Measurements from ENCODE around the gene ARSI. TPM values are rescaled to one million over a fixed set of nuclear protein-coding genes. Genes with fewer than 3 reads are reported as not detected.

ARSI gene
- total and polyA plus RNA-seq, 7 experiments from 2014 or later = 1.6 TPM; not detected in 6

DNA sequence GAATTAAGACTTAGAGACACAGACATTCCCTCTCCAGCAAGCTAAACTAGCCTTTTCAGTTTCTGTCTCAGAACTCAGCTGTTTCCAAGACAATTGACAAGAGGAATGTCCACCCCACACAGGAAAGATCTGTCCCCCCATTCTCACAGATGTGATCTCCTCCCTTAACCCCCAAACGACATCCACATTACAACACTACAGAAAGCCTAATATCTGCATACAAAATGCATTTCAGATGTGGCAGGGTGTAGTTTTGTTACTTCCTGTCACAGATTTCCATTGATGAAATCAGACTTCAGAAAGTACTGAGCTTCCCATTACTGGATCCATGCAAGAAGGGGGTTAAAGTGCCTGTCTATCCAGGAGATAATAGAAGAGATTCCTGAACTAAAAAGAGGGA, 2.9 kb upstream of the ARSI start:
- peaks cover 0 to 3% (median 0%) of the 10 kb centered on the region in 5 donors for H3K36me3 Mint-ChIP-seq
- ChIA-PET POLR2A (interaction anchor here (0.7 kb wide), 1 partner anchor 744 kb away, joined by 3 read pairs; no protein-coding TSS in a partner anchor), CTCF (no interaction called here)
- no peak for DNase-seq
- no peaks in the 10 kb centered on the region for H3K4me1 ChIP-seq (ENCODE audit: control insufficient read depth in 2 of 2, insufficient read depth in 2 of 2, low read length in 2 of 2)
- peak overlapping the region in 1 of 9 donors; percentile 23 for H3K27ac Mint-ChIP-seq
- intact Hi-C loops (cut with micrococcal nuclease) = no loop called here
- H3K36me3 ChIP-seq (ENCODE audit: control insufficient read depth in 2 of 3, insufficient read depth in 3 of 3, low read length in 3 of 3) = no peaks in the 10 kb centered on the region
- H3K27me3 Mint-ChIP-seq = peaks cover 23 to 49% (median 35%) of the 10 kb centered on the region in 5 donors
- H3K4me3 ChIP-seq (ENCODE audit: low read length) = no peak overlapping the region
- no peak overlapping the region for H3K27ac ChIP-seq (ENCODE audit: low read depth, low read length)
- peaks cover 4 to 9% (median 6%) of the 10 kb centered on the region in 7 donors for H3K4me1 Mint-ChIP-seq
- H3K27me3 ChIP-seq (ENCODE audit: control insufficient read depth in 2 of 2, insufficient read depth in 2 of 2, low read length in 2 of 2) = peaks cover 0 to 5% of the 10 kb centered on the region in 2 donors
- peaks cover 0 to 2% (median 0%) of the 10 kb centered on the region in 11 donors for H3K9me3 Mint-ChIP-seq
- no peak for ATAC-seq
- no peaks in the 10 kb centered on the region for H3K9me3 ChIP-seq (ENCODE audit: control insufficient read depth in 2 of 3, low read length in 3 of 3)
- no peak overlapping the region for H3K4me3 Mint-ChIP-seq

DNA sequence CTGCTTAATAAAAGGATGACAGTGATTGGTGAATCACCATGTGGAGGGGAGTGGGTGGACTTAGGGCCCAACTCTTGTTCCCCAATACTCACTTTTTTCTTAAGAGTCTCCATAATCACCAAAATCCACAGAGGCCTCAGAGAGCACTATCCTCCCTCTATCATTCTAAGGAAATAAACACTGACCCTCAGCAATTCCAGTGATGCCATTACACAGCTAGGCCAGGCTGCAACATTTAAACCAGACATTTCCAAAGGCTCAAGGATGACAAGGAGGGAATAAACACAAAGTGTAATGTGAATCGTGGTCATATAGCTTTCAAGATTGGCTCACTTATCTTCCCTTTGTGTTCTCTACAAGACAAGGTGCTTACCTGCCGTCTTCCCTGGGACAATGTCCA, 2.4 kb upstream of the ARSI start:
- intact Hi-C loops (cut with micrococcal nuclease) = no loop called here
- Histone ChIP-seq H3K36me3 (ENCODE audit: control insufficient read depth in 2 of 3, insufficient read depth in 3 of 3, low read length in 3 of 3) (no peaks in the 10 kb centered on the region), H3K4me3 (ENCODE audit: low read length) (no peak overlapping the region), H3K9me3 (ENCODE audit: control insufficient read depth in 2 of 3, low read length in 3 of 3) (no peaks in the 10 kb centered on the region), H3K4me1 (ENCODE audit: control insufficient read depth in 2 of 2, insufficient read depth in 2 of 2, low read length in 2 of 2) (no peaks in the 10 kb centered on the region), H3K27me3 (ENCODE audit: control insufficient read depth in 2 of 2, insufficient read depth in 2 of 2, low read length in 2 of 2) (peaks cover 0 to 5% of the 10 kb centered on the region in 2 donors), H3K27ac (ENCODE audit: low read depth, low read length) (no peak overlapping the region)
- peaks cover 25 to 52% (median 38%) of the 10 kb centered on the region in 5 donors for H3K27me3 Mint-ChIP-seq
- H3K4me1 Mint-ChIP-seq = peaks cover 4 to 9% (median 6%) of the 10 kb centered on the region in 7 donors
- H3K4me3 Mint-ChIP-seq = no peak overlapping the region
- H3K36me3 Mint-ChIP-seq = peaks cover 0 to 3% (median 0%) of the 10 kb centered on the region in 5 donors
- no peak overlapping the region for H3K27ac Mint-ChIP-seq
- DNase-seq (no peak), ATAC-seq (no peak)
- POLR2A ChIA-PET = interaction anchor here (0.7 kb wide), 1 partner anchor 744 kb away, joined by 3 read pairs; no protein-coding TSS in a partner anchor
- CTCF ChIA-PET = no interaction called here
- peaks cover 0 to 2% (median 0%) of the 10 kb centered on the region in 11 donors for H3K9me3 Mint-ChIP-seq

DNA sequence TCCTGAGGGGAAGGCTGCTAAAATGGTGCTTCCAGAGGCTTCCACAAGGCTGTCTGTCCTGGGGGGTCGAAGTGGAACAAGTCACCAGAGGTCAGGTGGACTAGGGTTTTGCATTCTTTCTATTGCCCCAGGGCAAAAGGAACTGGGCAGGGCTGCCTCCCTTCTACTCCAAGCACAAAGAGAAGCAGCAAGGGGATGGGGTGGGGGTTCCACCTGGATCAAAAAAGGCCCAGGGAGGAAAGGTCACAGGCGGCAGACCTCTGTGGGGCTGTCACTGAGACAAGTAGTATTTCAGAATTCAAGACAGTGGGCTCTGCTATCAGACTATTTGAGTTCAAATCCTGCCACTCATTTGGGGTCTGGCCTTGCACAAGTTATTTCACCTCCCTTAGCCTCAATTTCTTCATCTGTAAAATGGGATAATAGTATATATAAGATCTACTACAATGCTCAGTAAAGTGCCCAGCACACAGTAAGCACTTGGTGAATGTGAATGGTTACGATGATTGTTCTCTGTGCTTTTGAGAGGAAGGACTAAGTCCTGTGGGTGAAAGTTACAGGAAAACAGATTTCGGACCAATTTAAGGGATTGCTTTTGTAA, 1.9 kb upstream of the ARSI start:
- Histone ChIP-seq H3K4me1 (ENCODE audit: control insufficient read depth in 2 of 2, insufficient read depth in 2 of 2, low read length in 2 of 2) (no peaks in the 10 kb centered on the region), H3K4me3 (ENCODE audit: low read length) (no peak overlapping the region), H3K9me3 (ENCODE audit: control insufficient read depth in 2 of 3, low read length in 3 of 3) (no peaks in the 10 kb centered on the region), H3K27ac (ENCODE audit: low read depth, low read length) (no peak overlapping the region), H3K27me3 (ENCODE audit: control insufficient read depth in 2 of 2, insufficient read depth in 2 of 2, low read length in 2 of 2) (peaks cover 0 to 5% of the 10 kb centered on the region in 2 donors), H3K36me3 (ENCODE audit: control insufficient read depth in 2 of 3, insufficient read depth in 3 of 3, low read length in 3 of 3) (no peaks in the 10 kb centered on the region)
- CTCF ChIA-PET = no interaction called here
- H3K4me1 Mint-ChIP-seq = peaks cover 4 to 9% (median 6%) of the 10 kb centered on the region in 7 donors
- ATAC-seq (no peak), DNase-seq (no peak)
- no peak overlapping the region for H3K4me3 Mint-ChIP-seq
- intact Hi-C loops (cut with micrococcal nuclease) = no loop called here
- POLR2A ChIA-PET = no interaction called here
- peaks cover 0 to 3% (median 0%) of the 10 kb centered on the region in 5 donors for H3K36me3 Mint-ChIP-seq
- peaks cover 28 to 55% (median 37%) of the 10 kb centered on the region in 5 donors for H3K27me3 Mint-ChIP-seq
- H3K9me3 Mint-ChIP-seq = peaks cover 0 to 2% (median 0%) of the 10 kb centered on the region in 11 donors
- H3K27ac Mint-ChIP-seq = no peak overlapping the region

DNA sequence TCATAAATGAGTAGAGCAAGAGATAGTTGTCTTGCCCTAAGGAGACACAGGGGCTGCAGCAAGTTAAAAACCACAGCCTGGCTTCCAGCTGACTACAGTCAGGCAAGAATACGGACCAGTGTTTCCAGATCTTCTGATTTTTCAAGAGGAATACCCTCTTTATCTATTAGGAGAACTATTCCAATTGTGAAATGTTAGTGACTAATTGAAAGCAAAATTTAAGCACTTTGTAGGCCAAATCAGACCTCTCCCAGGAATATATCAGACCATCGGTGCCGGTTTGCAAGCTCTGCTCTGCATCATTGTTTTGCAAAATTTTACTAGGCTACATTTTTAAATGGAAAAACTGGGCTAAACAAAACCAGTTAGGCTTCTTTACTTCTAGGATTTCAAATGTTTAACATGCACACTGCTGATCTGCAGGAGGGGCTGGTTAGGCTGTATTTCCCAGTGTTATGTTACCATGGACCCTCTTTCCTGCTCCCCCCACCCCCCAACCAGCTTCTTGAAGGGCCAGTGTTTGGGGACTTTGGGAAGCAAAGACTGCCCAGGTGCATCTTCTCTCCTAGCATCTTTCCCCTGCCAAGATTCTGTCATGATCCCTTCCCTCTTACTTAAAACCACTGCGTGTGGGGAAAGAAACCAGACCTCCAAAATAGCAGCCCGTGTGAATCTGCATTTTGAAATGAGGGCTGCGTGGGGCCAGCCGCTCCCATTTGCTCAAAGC, 1.1 kb upstream of the ARSI start:
- H3K9me3 Mint-ChIP-seq = peaks cover 0 to 2% (median 0%) of the 10 kb centered on the region in 11 donors
- ChIA-PET POLR2A (no interaction called here), CTCF (no interaction called here)
- H3K36me3 ChIP-seq (ENCODE audit: control insufficient read depth in 2 of 3, insufficient read depth in 3 of 3, low read length in 3 of 3) = no peaks in the 10 kb centered on the region
- intact Hi-C loops (cut with micrococcal nuclease) = no loop called here
- H3K4me1 Mint-ChIP-seq = peaks cover 4 to 9% (median 6%) of the 10 kb centered on the region in 7 donors
- no peak for DNase-seq
- no peak overlapping the region for H3K4me3 ChIP-seq (ENCODE audit: low read length)
- ATAC-seq = no peak
- H3K27me3 Mint-ChIP-seq = peaks cover 28 to 55% (median 37%) of the 10 kb centered on the region in 5 donors
- no peaks in the 10 kb centered on the region for H3K4me1 ChIP-seq (ENCODE audit: control insufficient read depth in 2 of 2, insufficient read depth in 2 of 2, low read length in 2 of 2)
- peak overlapping the region in 1 of 10 donors; percentile 25 for H3K4me3 Mint-ChIP-seq
- H3K27ac Mint-ChIP-seq = no peak overlapping the region
- no peak overlapping the region for H3K27ac ChIP-seq (ENCODE audit: low read depth, low read length)
- peaks cover 0 to 3% (median 0%) of the 10 kb centered on the region in 5 donors for H3K36me3 Mint-ChIP-seq
- peaks cover 0 to 5% of the 10 kb centered on the region in 2 donors for H3K27me3 ChIP-seq (ENCODE audit: control insufficient read depth in 2 of 2, insufficient read depth in 2 of 2, low read length in 2 of 2)
- H3K9me3 ChIP-seq (ENCODE audit: control insufficient read depth in 2 of 3, low read length in 3 of 3) = no peaks in the 10 kb centered on the region

DNA sequence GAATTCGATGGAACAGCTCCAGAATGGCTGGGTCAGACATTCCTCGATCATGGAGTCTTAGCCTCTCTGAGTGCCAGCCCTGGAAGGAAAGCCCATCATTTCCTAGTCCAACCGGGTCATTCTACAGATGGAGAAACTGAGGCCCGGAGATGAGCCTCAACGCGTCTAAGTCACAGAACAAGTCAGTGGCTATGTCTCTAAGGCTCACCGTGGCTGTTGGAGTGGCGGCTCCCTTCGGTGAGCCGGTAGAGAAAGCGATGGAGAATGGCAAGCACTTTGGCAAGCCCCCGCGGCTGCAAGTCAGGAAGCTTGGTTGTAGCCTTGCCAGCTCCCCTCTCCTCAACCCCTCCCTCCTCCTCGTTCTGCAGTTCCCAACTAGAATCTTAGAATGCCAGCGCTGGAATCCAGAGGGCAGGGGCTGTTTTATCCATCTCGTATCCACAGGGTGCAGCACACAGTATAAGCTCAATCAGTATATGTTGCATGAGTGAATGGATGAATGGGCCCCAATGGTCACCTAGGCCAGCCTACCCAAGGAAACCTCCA, 438 bp upstream of the ARSI start:
- H3K27ac ChIP-seq (ENCODE audit: low read depth, low read length) = no peak overlapping the region

DNA sequence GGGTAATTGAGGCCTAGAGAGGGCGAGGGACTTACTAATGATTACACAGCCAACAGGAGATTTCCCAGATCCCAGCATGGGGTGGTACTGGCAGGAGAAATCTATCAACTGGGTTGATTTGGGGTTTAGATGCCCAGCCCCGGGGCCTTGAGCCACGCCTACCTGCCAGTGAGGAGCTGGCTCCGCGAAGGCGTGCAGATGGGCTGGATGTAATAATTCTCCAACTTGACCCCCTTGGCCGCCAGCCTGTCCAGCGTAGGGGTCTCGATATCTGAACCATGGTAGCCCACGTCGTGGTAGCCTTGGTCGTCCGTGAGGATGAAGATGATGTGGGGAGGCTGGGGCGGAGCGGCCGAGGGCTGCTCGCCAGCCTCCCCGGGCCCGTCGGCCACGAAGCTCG, 804 bp downstream of the ARSI start:
- H3K27ac Mint-ChIP-seq = no peak overlapping the region
- DNase-seq (no peak), ATAC-seq (no peak)
- Histone ChIP-seq H3K27ac (ENCODE audit: low read depth, low read length) (no peak overlapping the region), H3K9me3 (ENCODE audit: control insufficient read depth in 2 of 3, low read length in 3 of 3) (no peaks in the 10 kb centered on the region), H3K27me3 (ENCODE audit: control insufficient read depth in 2 of 2, insufficient read depth in 2 of 2, low read length in 2 of 2) (peaks cover 0 to 5% of the 10 kb centered on the region in 2 donors), H3K4me3 (ENCODE audit: low read length) (no peak overlapping the region), H3K4me1 (ENCODE audit: control insufficient read depth in 2 of 2, insufficient read depth in 2 of 2, low read length in 2 of 2) (no peaks in the 10 kb centered on the region), H3K36me3 (ENCODE audit: control insufficient read depth in 2 of 3, insufficient read depth in 3 of 3, low read length in 3 of 3) (no peaks in the 10 kb centered on the region)
- ChIA-PET CTCF (no interaction called here), POLR2A (no interaction called here)
- no peaks in the 10 kb centered on the region for H3K9me3 Mint-ChIP-seq
- intact Hi-C loops (cut with micrococcal nuclease) = no loop called here
- peaks cover 4 to 9% (median 6%) of the 10 kb centered on the region in 7 donors for H3K4me1 Mint-ChIP-seq
- peak overlapping the region in 4 of 10 donors; percentile 12 to 34 (median 28) for H3K4me3 Mint-ChIP-seq
- H3K27me3 Mint-ChIP-seq = peaks cover 28 to 55% (median 34%) of the 10 kb centered on the region in 5 donors
- H3K36me3 Mint-ChIP-seq = peaks cover 0 to 3% (median 0%) of the 10 kb centered on the region in 5 donors

More for the DNA sequence above, 438 bp upstream of the ARSI start:
- Histone ChIP-seq H3K4me3 (ENCODE audit: low read length) (no peak overlapping the region), H3K36me3 (ENCODE audit: control insufficient read depth in 2 of 3, insufficient read depth in 3 of 3, low read length in 3 of 3) (no peaks in the 10 kb centered on the region), H3K4me1 (ENCODE audit: control insufficient read depth in 2 of 2, insufficient read depth in 2 of 2, low read length in 2 of 2) (no peaks in the 10 kb centered on the region), H3K27me3 (ENCODE audit: control insufficient read depth in 2 of 2, insufficient read depth in 2 of 2, low read length in 2 of 2) (peaks cover 0 to 5% of the 10 kb centered on the region in 2 donors), H3K9me3 (ENCODE audit: control insufficient read depth in 2 of 3, low read length in 3 of 3) (no peaks in the 10 kb centered on the region)
- Mint-ChIP-seq H3K27me3 (peaks cover 28 to 55% (median 37%) of the 10 kb centered on the region in 5 donors), H3K27ac (no peak overlapping the region), H3K4me1 (peaks cover 4 to 9% (median 6%) of the 10 kb centered on the region in 7 donors), H3K4me3 (peak overlapping the region in 1 of 10 donors; percentile 25), H3K9me3 (peaks cover 0 to 2% (median 0%) of the 10 kb centered on the region in 11 donors), H3K36me3 (peaks cover 0 to 3% (median 0%) of the 10 kb centered on the region in 5 donors)
- DNase-seq = no peak
- intact Hi-C loops (cut with micrococcal nuclease) = no loop called here
- POLR2A ChIA-PET = no interaction called here
- CTCF ChIA-PET = no interaction called here
- no peak for ATAC-seq
